A673 (cell line): ENCODE data around the gene SRGAP2B.
"Not testable (repeated sequence)": the region's sequence is repeated elsewhere in the genome, so short reads cannot be mapped to it uniquely, and the experiment has no call there.

ENCODE experiments used
- CTCF ChIP-seq: fragments of 300-800, 200-600 bp; sonication (generic); conservative IDR thresholded peaks from 2 replicates; pipeline ENCODE4 v1.5.1; 2017; ENCODE audit warnings: low read depth, mild to moderate bottlenecking, antibody characterized with exemption, low read length, moderate library complexity, mixed read lengths
- EZH2 ChIP-seq: fragments of 200-600 bp; sonication (generic); IDR thresholded peaks from 2 replicates; pipeline ENCODE4 v1.6.1; 2017; ENCODE audit warnings: borderline replicate concordance, low read depth, mild to moderate bottlenecking, mixed read lengths, antibody characterized with exemption, low read length; ENCODE audit not compliant: poor library complexity, severe bottlenecking

- TF ChIP-seq CTCF, EZH2: not testable (repeated sequence)
These were observed 59.1 kb downstream of the SRGAP2B start for GRCh38 chr1:145036019-145036418.
